IPS-15b (cell line): Measurements from ENCODE around the gene MAPK8IP2.
"Not testable (repeated sequence)": the region's sequence is repeated elsewhere in the genome, so short reads cannot be mapped to it uniquely, and the experiment has no call there.

ENCODE experiments used
- H3K27me3 ChIP-seq: one replicate; pipeline ENCODE4 v1.6.1; 2013; ENCODE audit warnings: low read length; ENCODE audit not compliant: control insufficient read depth, insufficient read depth
- H3K36me3 ChIP-seq: one replicate; pipeline ENCODE4 v1.6.1; 2013; ENCODE audit warnings: low read length; ENCODE audit not compliant: control insufficient read depth, insufficient read depth
- H3K4me1 ChIP-seq: one replicate; pipeline ENCODE4 v1.6.1; 2013; ENCODE audit warnings: mild to moderate bottlenecking, low read length; ENCODE audit not compliant: control insufficient read depth, insufficient read depth
- H3K4me3 ChIP-seq: one replicate; pipeline ENCODE4 v1.5.1; 2013; ENCODE audit warnings: low read depth, low read length
- H3K9ac ChIP-seq: one replicate; pipeline ENCODE4 v1.6.1; 2013; ENCODE audit warnings: low read depth, mild to moderate bottlenecking, low read length
- H3K9me3 ChIP-seq: one replicate; pipeline ENCODE4 v1.6.1; 2013; ENCODE audit warnings: mild to moderate bottlenecking, low read length; ENCODE audit not compliant: control insufficient read depth, insufficient read depth

MAPK8IP2 gene

GRCh38 chr22:50610041-50610451 is 9.5 kb downstream of the MAPK8IP2 start:
- Histone ChIP-seq H3K36me3 (peaks cover 2% of the 10 kb centered on the region), H3K4me1 (peaks cover 5% of the 10 kb centered on the region), H3K27me3 (peaks cover 12% of the 10 kb centered on the region), H3K9ac (no peak overlapping the region), H3K9me3 (no peaks in the 10 kb centered on the region), H3K4me3 (no peak overlapping the region)

- Histone ChIP-seq H3K9ac (no peak overlapping the region), H3K4me1 (peaks cover 5% of the 10 kb centered on the region), H3K27me3 (peaks cover 6% of the 10 kb centered on the region), H3K36me3 (peaks cover 2% of the 10 kb centered on the region), H3K4me3 (no peak overlapping the region), H3K9me3 (no peaks in the 10 kb centered on the region)
Observed at GRCh38 chr22:50610581-50610980, 10.0 kb downstream of the MAPK8IP2 start.

GRCh38 chr22:50611341-50612060 is 10.9 kb downstream of the MAPK8IP2 start:
- H3K27me3 ChIP-seq = peaks cover 5% of the 10 kb centered on the region

GRCh38 chr22:50612168-50612527 is 11.6 kb downstream of the MAPK8IP2 start:
- Histone ChIP-seq H3K9ac (no peak overlapping the region), H3K9me3 (no peaks in the 10 kb centered on the region), H3K36me3 (peaks cover 2% of the 10 kb centered on the region), H3K27me3 (peaks cover 5% of the 10 kb centered on the region), H3K4me1 (peaks cover 5% of the 10 kb centered on the region), H3K4me3 (no peak overlapping the region)

More at GRCh38 chr22:50611341-50612060, 10.9 kb downstream of the MAPK8IP2 start:
- peaks cover 5% of the 10 kb centered on the region for H3K4me1 ChIP-seq
- H3K9me3 ChIP-seq = no peaks in the 10 kb centered on the region
- no peak overlapping the region for H3K9ac ChIP-seq
- peaks cover 2% of the 10 kb centered on the region for H3K36me3 ChIP-seq
- no peak overlapping the region for H3K4me3 ChIP-seq

GRCh38 chr22:50612528-50613221 is 12.1 kb downstream of the MAPK8IP2 start:
- Histone ChIP-seq H3K36me3 (no peaks in the 10 kb centered on the region), H3K4me3 (no peak overlapping the region), H3K9ac (no peak overlapping the region)

GRCh38 chr22:50613291-50613981 is 12.8 kb downstream of the MAPK8IP2 start:
- Histone ChIP-seq H3K4me3 (no peak overlapping the region), H3K4me1 (peaks cover 5% of the 10 kb centered on the region), H3K27me3 (peaks cover 5% of the 10 kb centered on the region), H3K9me3 (no peaks in the 10 kb centered on the region), H3K36me3 (no peaks in the 10 kb centered on the region), H3K9ac (no peak overlapping the region)

More at GRCh38 chr22:50612528-50613221, 12.1 kb downstream of the MAPK8IP2 start:
- Histone ChIP-seq H3K4me1 (peaks cover 5% of the 10 kb centered on the region), H3K27me3 (peaks cover 5% of the 10 kb centered on the region), H3K9me3 (no peaks in the 10 kb centered on the region)

GRCh38 chr22:50614296-50614695 is 13.7 kb downstream of the MAPK8IP2 start:
- H3K36me3 ChIP-seq, H3K9me3 ChIP-seq, H3K4me1 ChIP-seq, H3K27me3 ChIP-seq, H3K4me3 ChIP-seq, H3K9ac ChIP-seq: not testable (repeated sequence)

GRCh38 chr22:50620593-50621355 is 20.2 kb downstream of the MAPK8IP2 start:
- peaks cover 4% of the 10 kb centered on the region for H3K4me1 ChIP-seq
- H3K27me3 ChIP-seq = peaks cover 6% of the 10 kb centered on the region
- H3K36me3 ChIP-seq = no peaks in the 10 kb centered on the region
- no peaks in the 10 kb centered on the region for H3K9me3 ChIP-seq
- no peak overlapping the region for H3K9ac ChIP-seq
- H3K4me3 ChIP-seq = no peak overlapping the region

- H3K9ac ChIP-seq = no peak overlapping the region
- no peaks in the 10 kb centered on the region for H3K9me3 ChIP-seq
- peaks cover 4% of the 10 kb centered on the region for H3K4me1 ChIP-seq
- no peak overlapping the region for H3K4me3 ChIP-seq
- H3K36me3 ChIP-seq = no peaks in the 10 kb centered on the region
- H3K27me3 ChIP-seq = peaks cover 6% of the 10 kb centered on the region
Observed at GRCh38 chr22:50621356-50621880, 20.8 kb downstream of the MAPK8IP2 start.

- Histone ChIP-seq H3K36me3 (no peaks in the 10 kb centered on the region), H3K4me3 (no peak overlapping the region), H3K4me1 (peaks cover 4% of the 10 kb centered on the region), H3K9ac (no peak overlapping the region), H3K27me3 (peaks cover 6% of the 10 kb centered on the region), H3K9me3 (no peaks in the 10 kb centered on the region)
Observed at GRCh38 chr22:50621948-50622722, 21.5 kb downstream of the MAPK8IP2 start.
